Osteoblast (primary cell): ENCODE measurements around the gene RSAD2. TPM values are rescaled to one million over a fixed set of nuclear protein-coding genes. Genes with fewer than 3 reads are reported as not detected.

ENCODE experiments used
- DNase-seq: peaks from one replicate; pipeline ENCODE4 v3.0.0; 2011; ENCODE audit warnings: low spot score, mixed read lengths; ENCODE audit not compliant: insufficient read length; ENCODE audit errors: missing footprints
- H2AFZ ChIP-seq: 2 replicates; pipeline ENCODE4 v1.6.0; 2011; ENCODE audit warnings: mild to moderate bottlenecking, low read length
- H3K27ac ChIP-seq: 2 replicates; pipeline ENCODE4 v1.5.1; 2011; ENCODE audit warnings: mild to moderate bottlenecking, low read depth, low read length, moderate library complexity
- H3K27me3 ChIP-seq: 2 replicates; pipeline ENCODE4 v1.6.0; 2012; ENCODE audit warnings: mild to moderate bottlenecking, control low read depth, inconsistent platforms, low read length, moderate library complexity; ENCODE audit not compliant: insufficient read depth
- H3K36me3 ChIP-seq: 2 replicates; pipeline ENCODE4 v1.5.1; 2011; ENCODE audit warnings: mild to moderate bottlenecking, low read length, control low read depth, moderate library complexity; ENCODE audit not compliant: insufficient read depth
- H3K4me1 ChIP-seq: 2 replicates; pipeline ENCODE4 v1.5.1; 2011; ENCODE audit warnings: mild to moderate bottlenecking, low read length, control low read depth, moderate library complexity; ENCODE audit not compliant: insufficient read depth
- H3K4me2 ChIP-seq: 2 replicates; pipeline ENCODE4 v1.6.0; 2011; ENCODE audit warnings: mild to moderate bottlenecking, low read length; ENCODE audit not compliant: insufficient read depth
- H3K4me3 ChIP-seq: fragments of 200-600 bp; sonication (generic); 3 replicates; pipeline ENCODE4 v1.5.1; 2012; ENCODE audit warnings: mild to moderate bottlenecking, low read length, inconsistent platforms; ENCODE audit not compliant: insufficient read depth
- H3K79me2 ChIP-seq: 2 replicates; pipeline ENCODE4 v1.6.0; 2012; ENCODE audit warnings: mild to moderate bottlenecking, low read length, control low read depth, inconsistent platforms; ENCODE audit not compliant: insufficient read depth
- H3K9me3 ChIP-seq: 2 replicates; pipeline ENCODE4 v1.5.1; 2011; ENCODE audit warnings: low read depth, low read length, control low read depth
- H4K20me1 ChIP-seq: 2 replicates; pipeline ENCODE4 v1.6.0; 2012; ENCODE audit warnings: mild to moderate bottlenecking, low read length, control low read depth; ENCODE audit not compliant: insufficient read depth
- CTCF ChIP-seq: IDR thresholded peaks from 2 replicates; pipeline ENCODE4 v1.5.1; 2011; ENCODE audit warnings: mild to moderate bottlenecking, low read depth, low read length, moderate library complexity; ENCODE audit errors: extremely low read depth
- total RNA-seq: library from RNA; depleted of rRNA; stranded (reverse); fragments of >200 nt; gene quantifications from 2 replicates; pipeline ENCODE4 v1.2.3, GENCODE V29; 2012

The RSAD2 gene
- total RNA-seq, 1 donor: 0.72 TPM

DNA sequence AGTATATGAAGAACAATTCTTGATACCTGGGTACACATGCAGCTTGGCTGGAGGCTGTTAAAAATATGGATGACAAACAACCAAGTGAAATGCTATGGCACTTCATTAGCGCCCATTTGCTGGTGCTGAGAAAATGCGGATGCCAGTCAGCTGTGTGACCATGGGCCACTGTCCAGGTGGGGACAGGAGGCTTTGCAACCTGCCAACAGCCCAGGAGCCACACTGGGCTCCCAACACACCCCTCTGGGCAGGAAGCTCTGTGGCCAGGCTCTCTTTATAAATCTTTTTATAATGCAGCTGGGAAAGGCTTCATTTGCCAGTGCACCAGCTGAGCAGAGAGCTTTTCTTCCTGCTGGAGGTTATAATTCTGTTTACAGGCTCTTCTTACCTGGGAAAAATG is 59.6 kb downstream of the RSAD2 start:
- Histone ChIP-seq H3K36me3 (no peaks in the 10 kb centered on the region), H4K20me1 (no peaks in the 10 kb centered on the region), H3K27me3 (peaks cover 10% of the 10 kb centered on the region), H3K4me3 (no peak overlapping the region), H2AFZ (no peak overlapping the region), H3K27ac (no peak overlapping the region), H3K4me1 (no peaks in the 10 kb centered on the region), H3K79me2 (no peaks in the 10 kb centered on the region), H3K4me2 (no peak overlapping the region), H3K9me3 (no peaks in the 10 kb centered on the region)
- DNase-seq: no peak
- no peak for TF ChIP-seq CTCF

DNA sequence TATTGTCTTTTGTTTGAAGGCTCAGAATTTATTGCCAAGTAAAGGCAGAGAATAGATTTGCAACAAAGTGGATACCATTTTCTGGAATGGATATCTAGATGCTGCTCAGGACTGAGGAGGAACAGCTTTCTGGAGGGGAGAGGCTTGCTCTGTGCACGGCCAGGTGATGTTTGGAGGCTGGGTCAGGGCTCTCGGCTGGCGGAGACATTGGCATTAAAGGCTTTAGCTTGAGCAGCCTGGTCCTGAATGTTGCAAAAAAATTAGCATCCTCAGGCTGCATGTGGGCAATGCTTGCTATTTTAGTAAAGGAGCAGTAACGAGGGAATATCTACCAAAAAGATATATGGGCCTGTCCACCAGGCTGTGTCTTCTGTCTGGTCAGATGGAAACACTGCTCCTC is 60.0 kb downstream of the RSAD2 start:
- H3K4me3 ChIP-seq: no peak overlapping the region
- peaks cover 10% of the 10 kb centered on the region for H3K27me3 ChIP-seq
- DNase-seq: no peak
- H3K9me3 ChIP-seq: no peaks in the 10 kb centered on the region
- no peak overlapping the region for H3K4me2 ChIP-seq
- H3K27ac ChIP-seq: no peak overlapping the region
- H3K36me3 ChIP-seq: no peaks in the 10 kb centered on the region
- no peak for TF ChIP-seq CTCF
- no peaks in the 10 kb centered on the region for H3K79me2 ChIP-seq
- H2AFZ ChIP-seq: no peak overlapping the region
- no peaks in the 10 kb centered on the region for H4K20me1 ChIP-seq
- H3K4me1 ChIP-seq: no peaks in the 10 kb centered on the region

DNA sequence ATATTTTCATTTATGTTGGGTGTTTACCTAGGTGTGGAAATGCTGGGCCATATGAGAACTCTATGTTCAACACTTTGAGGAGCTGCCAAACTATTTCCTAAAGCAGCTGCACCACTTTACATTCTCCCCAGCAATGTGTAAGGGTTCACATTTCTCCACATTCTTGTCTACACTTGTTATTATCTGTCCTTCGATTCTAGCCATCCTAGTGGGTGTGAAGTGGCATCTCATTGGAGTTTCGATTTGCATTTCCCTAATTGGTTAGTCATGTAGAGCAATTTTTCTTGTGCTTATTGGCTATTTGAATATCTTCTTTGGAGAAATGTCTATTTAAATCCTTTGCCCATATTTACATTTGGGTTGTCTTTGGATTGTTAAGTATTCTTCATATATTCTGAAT is 61.5 kb downstream of the RSAD2 start:
- H3K4me2 ChIP-seq: no peak overlapping the region
- no peak overlapping the region for H3K4me3 ChIP-seq
- H2AFZ ChIP-seq: no peak overlapping the region
- peaks cover 10% of the 10 kb centered on the region for H3K27me3 ChIP-seq
- no peaks in the 10 kb centered on the region for H4K20me1 ChIP-seq
- DNase-seq: no peak
- no peaks in the 10 kb centered on the region for H3K36me3 ChIP-seq
- no peak overlapping the region for H3K27ac ChIP-seq
- H3K79me2 ChIP-seq: no peaks in the 10 kb centered on the region
- H3K4me1 ChIP-seq: no peaks in the 10 kb centered on the region
- no peaks in the 10 kb centered on the region for H3K9me3 ChIP-seq
- no peak for TF ChIP-seq CTCF

DNA sequence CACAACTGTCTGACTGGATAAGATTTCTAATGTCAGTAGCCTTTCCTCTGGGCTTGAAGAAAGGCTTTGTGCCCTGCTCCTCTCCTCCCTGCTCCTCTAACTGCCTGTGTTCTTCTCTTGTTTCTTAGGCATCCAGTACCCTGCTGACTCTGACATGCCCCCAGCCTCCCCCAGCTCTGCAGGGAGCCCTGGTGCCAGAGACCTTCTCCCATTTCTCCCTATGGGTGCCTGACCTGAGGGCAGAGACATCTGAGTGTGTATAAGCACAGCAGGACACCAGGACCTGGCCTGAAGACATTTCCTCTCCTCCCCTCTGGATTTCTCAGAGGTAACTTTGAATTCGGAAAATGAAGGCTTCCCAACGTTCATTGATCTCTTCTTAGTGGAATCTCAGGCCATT is 63.2 kb downstream of the RSAD2 start:
- no peaks in the 10 kb centered on the region for H3K9me3 ChIP-seq
- H3K36me3 ChIP-seq: no peaks in the 10 kb centered on the region
- H4K20me1 ChIP-seq: no peaks in the 10 kb centered on the region
- H3K4me3 ChIP-seq: no peak overlapping the region
- H3K27me3 ChIP-seq: peaks cover 15% of the 10 kb centered on the region
- H3K79me2 ChIP-seq: no peaks in the 10 kb centered on the region
- no peak for TF ChIP-seq CTCF
- H2AFZ ChIP-seq: no peak overlapping the region
- H3K4me1 ChIP-seq: no peaks in the 10 kb centered on the region
- no peak overlapping the region for H3K4me2 ChIP-seq
- no peak for DNase-seq
- no peak overlapping the region for H3K27ac ChIP-seq
